Activated B cell treated with CpG ODN at 0.5 μM for 24 hours (primary cell): ENCODE results near the gene S100P. TPM values are rescaled to one million over a fixed set of nuclear protein-coding genes. Genes with fewer than 3 reads are reported as not detected.

Experiments
- ATAC-seq: fragments of 200-7000 bp; cut with Tn5 transposase; one replicate; pipeline ENCODE4 v1.10.0; 2021; ENCODE audit warnings: low read depth, mild to moderate bottlenecking, moderate library complexity
- CTCF ChIA-PET: fragments of 350-600 bp; sonication (Branson Sonifier 250); formaldehyde crosslinking; loops from one replicate; lab custom pipeline; 2021; ENCODE audit warnings: antibody characterized with exemption; lab: Charles Lee
- POLR2A ChIA-PET: fragments of 350-600 bp; sonication (Branson Sonifier 250); formaldehyde crosslinking; loops from one replicate; lab custom pipeline; 2021; ENCODE audit warnings: antibody characterized with exemption; lab: Charles Lee
- DNase-seq: peaks from one replicate; pipeline ENCODE4 v3.0.0; 2022
- H3K27ac Mint-ChIP-seq: one replicate; pipeline ENCODE4 v1.8.0; 2020; ENCODE audit warnings: mixed read lengths
- H3K27me3 Mint-ChIP-seq: one replicate; pipeline ENCODE4 v1.8.0; 2021; ENCODE audit warnings: mixed read lengths
- H3K36me3 Mint-ChIP-seq: one replicate; pipeline ENCODE4 v1.8.0; 2021; ENCODE audit warnings: low read depth, mixed read lengths
- H3K4me1 Mint-ChIP-seq: one replicate; pipeline ENCODE4 v1.8.0; 2021; ENCODE audit warnings: mixed read lengths
- H3K4me3 Mint-ChIP-seq: one replicate; pipeline ENCODE4 v1.8.0; 2020; ENCODE audit warnings: mild to moderate bottlenecking, mixed read lengths
- H3K9me3 Mint-ChIP-seq: one replicate; pipeline ENCODE4 v1.8.0; 2020; ENCODE audit warnings: mixed read lengths
- intact Hi-C: fragments of 100-400 bp; cut with micrococcal nuclease; formaldehyde crosslinking; loops from one replicate; pipeline ENCODE4 v1.15.1; 2024
- total RNA-seq: library from RNA; stranded (reverse); gene quantifications from 2 replicates; pipeline ENCODE4 v1.2.3, GENCODE V29; 2022
- TF ChIP-seq, protein P1 (sequence below): fragments of 200-600 bp; IDR thresholded peaks from one replicate; pipeline ENCODE4 v1.8.0; 2022; ENCODE audit warnings: antibody characterized with exemption, mild to moderate bottlenecking

S100P gene
- total RNA-seq, 1 donor from 2014 or later, result not detected

- ChIA-PET CTCF (interaction anchor here (7.2 kb wide), 1 partner anchor 355 kb away, joined by 77 read pairs; the partner anchor contains the start of gene GRPEL1), POLR2A (interaction anchor here (1.2 to 3.8 kb wide), 4 partner anchors 41 to 329 kb away, joined by 4 to 52 read pairs (median 6); partner anchors contain the start of genes MRFAP1 and TADA2B)
- intact Hi-C loops, result loop anchor here (5.0 kb wide), 1 partner anchor 448 kb away; the partner anchor contains the start of gene WFS1
- no peak overlapping the region for H3K27ac Mint-ChIP-seq
- DNase-seq (no peak), ATAC-seq (no peak)
- H3K4me1 Mint-ChIP-seq, result peaks cover 43% of the 10 kb centered on the region
- peaks cover 3% of the 10 kb centered on the region for H3K27me3 Mint-ChIP-seq
- H3K9me3 Mint-ChIP-seq, result peaks cover 8% of the 10 kb centered on the region
- TF ChIP-seq, protein P1, sequence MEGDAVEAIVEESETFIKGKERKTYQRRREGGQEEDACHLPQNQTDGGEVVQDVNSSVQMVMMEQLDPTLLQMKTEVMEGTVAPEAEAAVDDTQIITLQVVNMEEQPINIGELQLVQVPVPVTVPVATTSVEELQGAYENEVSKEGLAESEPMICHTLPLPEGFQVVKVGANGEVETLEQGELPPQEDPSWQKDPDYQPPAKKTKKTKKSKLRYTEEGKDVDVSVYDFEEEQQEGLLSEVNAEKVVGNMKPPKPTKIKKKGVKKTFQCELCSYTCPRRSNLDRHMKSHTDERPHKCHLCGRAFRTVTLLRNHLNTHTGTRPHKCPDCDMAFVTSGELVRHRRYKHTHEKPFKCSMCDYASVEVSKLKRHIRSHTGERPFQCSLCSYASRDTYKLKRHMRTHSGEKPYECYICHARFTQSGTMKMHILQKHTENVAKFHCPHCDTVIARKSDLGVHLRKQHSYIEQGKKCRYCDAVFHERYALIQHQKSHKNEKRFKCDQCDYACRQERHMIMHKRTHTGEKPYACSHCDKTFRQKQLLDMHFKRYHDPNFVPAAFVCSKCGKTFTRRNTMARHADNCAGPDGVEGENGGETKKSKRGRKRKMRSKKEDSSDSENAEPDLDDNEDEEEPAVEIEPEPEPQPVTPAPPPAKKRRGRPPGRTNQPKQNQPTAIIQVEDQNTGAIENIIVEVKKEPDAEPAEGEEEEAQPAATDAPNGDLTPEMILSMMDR, result no peak
- peak overlapping the region; percentile 35 for H3K4me3 Mint-ChIP-seq
- peaks cover 13% of the 10 kb centered on the region for H3K36me3 Mint-ChIP-seq
Measured at GRCh38 chr4:6714954-6715353, 21.3 kb downstream of the S100P start.

DNA sequence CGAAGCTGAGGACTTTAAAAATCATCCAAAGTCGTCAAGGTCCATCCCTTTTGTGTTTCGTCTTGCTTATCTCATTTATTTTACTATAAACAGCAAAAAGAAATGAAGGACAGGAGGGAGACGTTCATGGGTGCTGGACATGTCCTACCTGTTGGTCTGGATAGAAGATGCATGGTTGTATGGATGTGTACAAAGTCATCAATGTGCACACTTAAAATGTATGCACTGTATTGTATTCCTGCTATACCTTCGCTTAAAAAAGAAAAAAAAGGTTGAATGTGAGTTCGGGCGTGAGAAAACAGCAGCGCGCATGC is 22.0 kb downstream of the S100P start:
- Mint-ChIP-seq H3K27ac (peak overlapping the region; percentile 96), H3K4me1 (peaks cover 43% of the 10 kb centered on the region), H3K27me3 (peaks cover 3% of the 10 kb centered on the region), H3K36me3 (peaks cover 13% of the 10 kb centered on the region), H3K4me3 (peak overlapping the region; percentile 91), H3K9me3 (peaks cover 8% of the 10 kb centered on the region)
- ATAC-seq, result no peak
- POLR2A ChIA-PET, result interaction anchor here (1.0 to 3.8 kb wide), 9 partner anchors 8 to 353 kb away, joined by 3 to 52 read pairs (median 7); partner anchors contain the start of genes GRPEL1, MAN2B2, MRFAP1 and TADA2B
- intact Hi-C loops, result loop anchor here (1.0 to 5.0 kb wide), 10 partner anchors 8 to 448 kb away; partner anchors contain the start of genes GRPEL1, KIAA0232, MAN2B2 and MRFAP1
- CTCF ChIA-PET, result interaction anchor here (0.7 to 7.2 kb wide), 3 partner anchors 158 to 355 kb away, joined by 3 to 117 read pairs (median 77); partner anchors contain the start of gene GRPEL1
- TF ChIP-seq, protein P1, result no peak
- no peak for DNase-seq

DNA sequence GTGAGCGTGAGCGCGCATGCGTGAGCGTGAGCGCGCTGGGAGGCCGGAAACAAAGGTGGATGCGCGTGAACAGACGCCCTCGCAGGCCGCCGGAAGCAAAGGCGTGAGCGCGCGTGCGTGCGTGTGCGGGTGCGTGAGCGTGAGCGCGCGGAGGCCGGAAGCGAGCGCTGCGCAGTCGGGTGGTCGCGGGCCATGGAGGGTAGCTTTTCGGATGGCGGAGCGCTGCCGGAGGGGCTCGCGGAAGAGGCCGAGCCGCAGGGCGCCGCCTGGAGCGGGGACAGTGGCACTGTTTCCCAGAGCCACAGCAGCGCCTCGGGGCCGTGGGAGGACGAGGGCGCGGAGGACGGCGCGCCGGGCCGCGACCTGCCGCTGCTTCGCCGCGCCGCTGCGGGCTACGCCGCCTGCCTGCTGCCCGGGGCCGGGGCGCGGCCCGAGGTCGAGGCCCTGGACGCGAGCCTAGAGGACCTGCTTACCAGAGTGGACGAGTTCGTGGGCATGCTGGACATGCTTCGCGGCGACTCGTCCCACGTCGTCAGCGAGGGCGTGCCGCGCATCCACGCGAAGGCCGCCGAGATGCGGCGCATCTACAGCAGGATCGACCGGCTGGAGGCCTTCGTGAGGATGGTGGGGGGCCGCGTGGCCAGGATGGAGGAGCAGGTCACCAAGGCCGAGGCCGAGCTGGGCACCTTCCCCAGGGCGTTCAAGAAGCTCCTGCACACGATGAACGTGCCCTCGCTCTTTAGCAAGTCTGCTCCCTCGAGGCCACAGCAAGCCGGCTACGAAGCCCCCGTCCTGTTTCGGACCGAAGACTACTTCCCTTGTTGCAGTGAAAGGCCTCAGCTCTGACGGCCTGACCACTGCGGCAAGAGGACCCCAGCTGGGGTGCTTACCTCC is 22.6 kb downstream of the S100P start, which contains the start of gene BLOC1S4:
Gene BLOC1S4, plus strand, starts transcription at position 157 of the 894 bp plus-strand sequence. Its CDS starts 36 bp downstream, at position 193.
- Mint-ChIP-seq H3K27me3 (peaks cover 3% of the 10 kb centered on the region), H3K36me3 (peaks cover 13% of the 10 kb centered on the region), H3K27ac (peak within 1 kb of the TSS; percentile 96), H3K4me3 (peak within 1 kb of the TSS; percentile 91), H3K9me3 (peaks cover 2% of the 10 kb centered on the region), H3K4me1 (peaks cover 39% of the 10 kb centered on the region)
- TF ChIP-seq, protein P1, result no peak
- POLR2A ChIA-PET, result interaction anchor here (0.6 to 3.8 kb wide), 11 partner anchors 8 to 352 kb away, joined by 3 to 52 read pairs (median 6); partner anchors contain the start of genes GRPEL1, MAN2B2, MRFAP1 and TADA2B
- CTCF ChIA-PET, result interaction anchor here (0.7 to 7.2 kb wide), 3 partner anchors 158 to 354 kb away, joined by 3 to 117 read pairs (median 77); partner anchors contain the start of gene GRPEL1
- intact Hi-C loops, result loop anchor here (1.0 to 5.0 kb wide), 10 partner anchors 9 to 449 kb away; partner anchors contain the start of genes GRPEL1, KIAA0232, MAN2B2 and MRFAP1
- DNase-seq (peak; percentile 87), ATAC-seq (peak; percentile 85)

- TF ChIP-seq, protein P1, result no peak
- intact Hi-C loops, result loop anchor here (1.0 to 5.0 kb wide), 10 partner anchors 10 to 450 kb away; partner anchors contain the start of genes GRPEL1, KIAA0232, MAN2B2 and MRFAP1
- ChIA-PET CTCF (interaction anchor here (6.6 to 7.2 kb wide), 2 partner anchors 157 to 353 kb away, joined by 77 to 117 read pairs; partner anchors contain the start of gene GRPEL1), POLR2A (interaction anchor here (0.6 to 3.8 kb wide), 13 partner anchors 8 to 351 kb away, joined by 3 to 52 read pairs (median 6); partner anchors contain the start of genes GRPEL1, MAN2B2, MRFAP1 and TADA2B)
- peaks cover 37% of the 10 kb centered on the region for H3K4me1 Mint-ChIP-seq
- peaks cover 3% of the 10 kb centered on the region for H3K27me3 Mint-ChIP-seq
- H3K27ac Mint-ChIP-seq, result peak overlapping the region; percentile 83
- peak overlapping the region; percentile 91 for H3K4me3 Mint-ChIP-seq
- H3K9me3 Mint-ChIP-seq, result no peaks in the 10 kb centered on the region
- no peak for ATAC-seq
- H3K36me3 Mint-ChIP-seq, result peaks cover 13% of the 10 kb centered on the region
- DNase-seq, result no peak
Measured at GRCh38 chr4:6716958-6717655, 23.4 kb downstream of the S100P start.
